ENCODE data around the gene LCE7A.
A peak's percentile ranks its signal among the peaks of the same experiment; 100 is the strongest.

LCE7A gene

GRCh38 chr1:152866321-152866720 is 6.5 kb downstream of the LCE7A start:
- H3K4me3 ChIP-seq (ENCODE audit: low read depth, low read length), result no peak overlapping the region
- no peak for TF ChIP-seq CTCF (IDR thresholded peaks at IDR 0.05; ENCODE audit: low read depth, low read length, missing control alignments)
- no peak for DNase-seq (ENCODE audit: low read depth)

GRCh38 chr1:152869808-152870419 is 10.1 kb downstream of the LCE7A start:
- H3K4me3 ChIP-seq (ENCODE audit: low read depth, low read length), result no peak overlapping the region
- peak; percentile 18 for DNase-seq (ENCODE audit: low read depth)

GRCh38 chr1:152870831-152871730 is 11.3 kb downstream of the LCE7A start:
- no peak overlapping the region for H3K4me3 ChIP-seq (ENCODE audit: low read depth, low read length)
- DNase-seq (ENCODE audit: low read depth), result no peak
- peak; percentile 42 for TF ChIP-seq CTCF (IDR thresholded peaks at IDR 0.05; ENCODE audit: low read depth, low read length, missing control alignments)

More at GRCh38 chr1:152869808-152870419, 10.1 kb downstream of the LCE7A start:
- TF ChIP-seq CTCF (IDR thresholded peaks at IDR 0.05; ENCODE audit: low read depth, low read length, missing control alignments), result peak; percentile 79

- TF ChIP-seq CTCF (IDR thresholded peaks at IDR 0.05; ENCODE audit: low read depth, low read length, missing control alignments), result no peak
- DNase-seq (ENCODE audit: low read depth), result no peak
- H3K4me3 ChIP-seq (ENCODE audit: low read depth, low read length), result no peak overlapping the region; the same call in 1 of the 2 replicates
Measured at GRCh38 chr1:152871731-152872126, 11.9 kb downstream of the LCE7A start.

- no peak for TF ChIP-seq CTCF (IDR thresholded peaks at IDR 0.05; ENCODE audit: low read depth, low read length, missing control alignments)
- H3K4me3 ChIP-seq (ENCODE audit: low read depth, low read length), result no peak overlapping the region
- DNase-seq (ENCODE audit: low read depth), result no peak
Measured at GRCh38 chr1:152873495-152873894, 13.7 kb downstream of the LCE7A start.

GRCh38 chr1:152876827-152877226 is 17.0 kb downstream of the LCE7A start:
- no peak overlapping the region for H3K4me3 ChIP-seq (ENCODE audit: low read depth, low read length)
- DNase-seq (ENCODE audit: low read depth), result no peak
- TF ChIP-seq CTCF (IDR thresholded peaks at IDR 0.05; ENCODE audit: low read depth, low read length, missing control alignments), result no peak
